ENCODE measurements around the gene HSDL2.

Gene HSDL2

DNA sequence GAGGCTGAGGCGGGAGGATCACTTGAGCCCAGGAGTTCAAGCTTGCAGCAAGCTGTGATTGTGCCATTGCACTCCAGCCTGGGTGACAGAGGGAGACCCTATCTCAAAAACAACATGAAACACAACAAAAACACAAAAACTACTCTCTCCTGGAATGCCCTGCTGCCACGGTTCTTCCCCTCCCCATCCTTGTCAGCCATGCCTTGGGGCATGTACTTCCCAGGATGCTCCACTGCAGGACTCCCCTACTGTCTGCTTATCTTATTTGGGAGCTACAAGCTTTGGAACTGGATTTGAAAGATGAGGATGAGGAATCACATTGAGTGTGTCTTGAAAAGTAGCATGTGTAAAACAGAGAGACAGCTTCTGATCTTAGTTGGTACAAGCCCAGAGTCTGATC lies 66.6 kb downstream of the HSDL2 start:
- no peak for DNase-seq (ENCODE audit: low read depth in 2 of 2)

DNA sequence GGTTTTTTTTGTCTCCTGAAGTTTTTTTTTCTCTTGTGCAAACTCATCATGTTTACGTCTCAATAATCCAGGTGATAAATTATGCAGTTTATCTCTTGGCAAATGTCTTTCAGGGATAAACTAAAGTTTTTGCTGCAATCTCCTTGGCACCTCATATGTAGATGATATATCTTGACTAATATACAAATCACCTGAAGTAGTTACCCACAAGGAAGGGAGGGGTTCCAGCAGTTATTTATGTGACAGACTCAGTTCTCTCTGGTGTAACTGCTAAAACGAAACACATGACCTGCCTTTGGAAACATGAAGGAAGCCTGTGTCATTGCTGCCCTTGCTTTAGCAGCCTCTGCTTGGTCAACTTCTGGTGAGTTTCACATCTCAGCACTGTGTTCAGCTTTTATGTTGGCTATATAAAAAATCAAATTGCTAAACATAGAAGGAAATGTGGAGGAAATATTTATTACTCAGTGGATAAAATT lies 67.4 kb downstream of the HSDL2 start:
- DNase-seq (ENCODE audit: low read depth in 2 of 2): peak; percentile 31 to 39

DNA sequence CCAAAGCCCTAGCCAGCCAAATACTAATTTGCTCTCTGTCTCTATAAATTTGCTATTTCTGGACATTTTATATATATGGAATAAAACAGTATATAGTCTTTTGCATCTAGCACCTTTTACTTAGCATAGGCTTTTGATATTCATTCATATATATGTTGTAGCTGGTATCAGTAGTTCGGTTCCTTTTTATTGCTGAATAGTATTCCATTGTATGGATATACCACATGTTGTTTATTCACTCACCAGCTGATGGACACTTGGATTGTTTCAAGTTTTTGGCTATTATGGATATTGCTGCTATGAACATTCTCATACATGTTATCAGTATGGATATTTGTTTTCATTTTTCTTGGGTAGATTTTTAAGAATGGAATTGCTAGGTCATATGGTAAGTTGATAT lies 82.9 kb downstream of the HSDL2 start:
- DNase-seq (ENCODE audit: low read depth in 2 of 2): no peak

DNA sequence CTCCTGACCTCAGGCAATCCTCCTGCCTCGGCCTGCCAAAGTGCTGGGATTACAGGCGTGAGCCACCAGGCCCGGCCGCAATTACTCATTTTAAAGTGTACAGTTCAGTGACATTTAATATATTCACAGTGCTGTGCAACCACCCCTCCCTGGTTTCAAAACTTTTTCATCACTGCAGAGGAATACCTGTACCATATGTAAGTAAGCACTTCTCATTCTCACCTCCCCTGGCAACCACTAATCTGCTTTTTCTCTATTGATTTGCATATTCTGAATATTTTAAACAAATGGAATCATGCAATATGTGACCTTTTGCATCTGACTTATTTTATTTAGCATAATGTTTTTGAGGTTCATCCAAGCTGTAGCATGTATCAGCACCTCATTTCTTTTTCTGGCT lies 85.4 kb downstream of the HSDL2 start:
- DNase-seq (ENCODE audit: low read depth in 2 of 2): no peak

DNA sequence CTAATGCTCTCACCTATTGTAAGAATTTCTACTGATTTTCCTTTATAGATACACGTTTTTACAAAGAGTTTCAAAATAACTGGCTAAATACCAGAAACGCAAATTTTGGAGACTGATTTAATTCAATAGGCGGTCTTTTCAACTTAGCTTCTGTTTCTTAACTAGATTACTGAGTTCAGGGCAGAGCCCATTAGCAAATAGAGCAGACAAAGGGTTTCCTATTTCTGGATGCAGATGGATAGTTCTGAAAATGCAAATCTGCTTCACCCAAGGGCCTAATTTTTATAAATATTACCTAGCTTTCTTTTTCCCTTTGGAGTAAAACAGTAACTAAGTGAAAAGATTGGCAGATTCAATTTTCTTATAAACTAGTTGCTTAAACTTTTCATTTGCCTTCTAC lies 93.1 kb downstream of the HSDL2 start:
- no peak for DNase-seq (ENCODE audit: low read depth in 2 of 2)

DNA sequence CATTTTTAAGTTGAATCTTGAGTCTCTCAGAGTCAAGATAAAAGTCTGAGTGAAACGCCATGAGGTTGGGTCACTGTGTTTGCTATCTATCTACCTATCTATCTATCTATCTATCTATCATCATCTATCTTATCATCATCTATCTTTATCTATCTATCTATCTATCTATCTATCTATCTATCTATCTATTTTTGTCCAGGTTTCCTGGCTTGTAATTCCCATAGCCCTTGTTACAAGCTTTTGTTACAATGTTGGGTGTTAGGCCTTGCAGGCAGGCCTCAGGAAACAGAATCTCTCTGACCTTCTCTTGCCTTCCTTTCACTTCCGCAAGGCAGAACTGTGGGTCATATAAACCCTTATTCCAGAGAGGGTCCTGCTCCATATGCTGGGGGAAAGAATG lies 94.1 kb downstream of the HSDL2 start:
- no peak for DNase-seq (ENCODE audit: low read depth in 2 of 2)

DNA sequence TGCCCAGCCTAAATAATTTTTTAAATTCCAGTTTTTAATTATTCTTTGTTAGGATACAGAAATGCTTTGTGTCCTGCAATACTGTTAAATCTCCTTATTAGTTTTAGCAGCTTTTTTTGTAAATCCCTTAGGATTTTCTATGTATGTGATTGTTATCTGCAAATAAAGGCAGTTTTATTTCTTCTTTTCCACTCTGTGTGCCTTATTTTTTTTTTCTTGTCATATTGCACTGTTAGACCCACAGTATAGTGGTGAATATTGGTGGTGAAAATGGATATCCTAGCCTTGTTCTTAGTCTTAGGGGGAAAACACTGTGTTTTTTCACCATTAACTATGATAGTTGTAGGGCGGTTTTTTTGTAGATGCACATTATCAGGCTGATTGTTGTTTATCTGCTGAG lies 95.4 kb downstream of the HSDL2 start:
- no peak for DNase-seq (ENCODE audit: low read depth in 2 of 2)

DNA sequence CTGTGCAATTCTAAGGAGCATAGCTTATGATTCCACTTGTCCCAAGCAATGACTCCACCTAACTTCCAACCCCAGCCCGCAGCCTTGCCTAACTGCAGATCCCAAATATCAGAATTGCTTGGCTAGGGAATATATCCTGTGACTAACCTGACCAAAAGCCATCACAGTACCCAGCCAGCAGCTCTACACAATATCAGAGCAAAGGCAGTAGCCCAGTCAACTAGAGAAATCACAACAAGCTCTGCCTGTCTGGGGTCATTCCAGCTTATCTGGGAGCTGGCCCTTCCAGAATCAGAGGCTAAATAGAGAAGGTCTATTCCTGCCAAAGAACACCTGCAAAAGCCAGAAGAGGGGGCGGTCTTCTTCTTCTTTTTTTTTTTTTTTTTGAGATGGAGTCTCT lies 97.4 kb downstream of the HSDL2 start:
- DNase-seq (ENCODE audit: low read depth in 2 of 2): no peak

DNA sequence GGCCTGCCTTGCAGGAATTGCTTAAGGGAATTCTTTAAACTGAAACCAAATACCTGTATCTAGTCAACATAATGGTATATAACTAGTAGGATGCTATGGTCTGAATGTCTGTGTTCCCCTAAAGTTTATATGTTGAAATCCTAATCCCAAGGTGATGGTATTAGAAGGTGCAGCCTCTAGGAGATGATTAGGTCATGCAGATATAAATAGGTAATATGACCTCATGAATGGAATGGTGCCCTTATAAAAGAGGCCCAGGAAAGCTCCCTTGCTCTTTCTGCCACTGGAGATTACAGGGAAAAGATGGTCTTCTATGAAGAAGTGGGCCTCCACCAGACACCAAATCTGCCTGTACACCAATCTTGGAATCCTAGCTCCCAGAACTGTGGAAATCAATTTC lies 99.3 kb downstream of the HSDL2 start:
- no peak for DNase-seq (ENCODE audit: low read depth in 2 of 2)

DNA sequence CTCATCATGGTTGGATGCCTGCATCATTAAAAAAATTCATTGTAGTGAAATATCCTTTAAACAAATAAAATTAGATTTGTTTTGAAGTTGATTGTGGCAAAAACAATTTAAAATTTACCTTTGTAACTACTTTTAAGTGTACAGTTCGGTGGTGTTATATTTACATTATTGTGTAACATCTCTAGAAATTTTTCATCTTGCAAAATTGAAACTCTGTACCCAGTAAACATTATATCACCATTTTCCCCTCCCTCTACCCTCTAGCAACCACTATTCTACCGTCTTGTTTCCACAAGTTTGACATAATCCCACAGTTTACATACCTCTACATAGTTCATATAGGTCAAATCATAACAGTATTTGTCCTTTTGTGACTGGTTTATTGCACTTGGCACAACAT lies 104.7 kb downstream of the HSDL2 start:
- no peak for DNase-seq (ENCODE audit: low read depth in 2 of 2)

DNA sequence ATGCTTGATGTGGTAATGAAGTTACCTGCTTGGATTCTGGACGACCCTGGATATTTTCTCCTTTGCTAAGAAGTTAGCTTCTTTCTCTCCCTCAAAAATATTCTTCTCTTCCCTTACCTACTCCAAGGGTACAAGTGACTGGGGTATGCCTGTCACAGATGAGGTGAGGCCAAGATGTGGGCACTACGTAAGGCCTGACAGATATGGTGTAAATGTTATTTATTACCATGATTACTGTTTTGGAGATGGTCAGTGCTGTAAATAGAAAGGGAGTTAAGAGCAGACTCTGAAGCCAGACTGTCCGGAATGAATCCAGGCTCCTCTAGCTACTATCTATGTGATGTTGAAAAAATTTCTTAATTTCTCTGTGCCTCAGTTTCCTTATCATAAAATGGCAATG lies 105.7 kb downstream of the HSDL2 start:
- no peak for DNase-seq (ENCODE audit: low read depth in 2 of 2)

DNA sequence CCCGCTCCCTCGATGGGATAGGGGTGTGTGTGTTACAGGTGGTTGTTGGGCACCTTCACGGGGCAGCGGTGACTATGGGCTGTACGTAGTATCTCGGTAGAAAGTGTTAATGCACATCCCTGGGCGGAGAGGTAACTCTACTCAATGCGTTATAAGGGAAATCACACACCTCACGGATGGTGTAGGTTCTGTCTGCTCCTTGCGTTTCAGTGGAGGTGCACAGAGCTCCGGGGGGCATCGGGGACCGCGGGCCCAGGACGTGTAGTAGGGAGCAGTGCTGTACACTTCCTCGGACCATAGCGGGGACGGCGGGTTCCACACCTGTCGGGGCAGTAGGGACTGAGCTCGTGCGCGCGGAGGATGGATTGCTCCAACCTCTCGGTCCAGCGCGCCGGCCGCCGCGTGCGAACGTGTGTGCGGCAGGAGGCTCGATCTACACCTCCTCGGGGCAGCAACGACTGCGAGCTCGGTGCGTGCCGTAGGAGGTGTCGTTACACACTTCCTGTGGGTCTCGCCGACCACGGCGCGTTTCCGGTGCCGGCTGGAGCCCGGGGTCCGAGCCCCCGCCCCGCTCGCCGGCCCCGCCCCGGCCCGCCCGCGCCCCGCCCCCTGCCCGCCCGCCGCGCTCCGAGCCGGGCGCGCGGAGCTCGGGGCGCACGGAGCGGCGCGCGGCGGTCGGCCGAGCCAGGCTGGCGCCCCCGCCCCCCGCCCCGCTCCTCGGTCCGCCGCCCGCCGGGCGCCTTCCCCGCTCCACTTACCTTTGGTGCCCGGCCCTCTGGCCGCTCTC lies 106.5 kb downstream of the HSDL2 start, which contains the start of gene KIAA1958:
Gene KIAA1958 (plus strand): TSS at position 607 of the 787 bp plus-strand sequence. CDS start 87,254 bp downstream, outside the sequence.
- peak; percentile 51 to 56 for DNase-seq (ENCODE audit: low read depth in 2 of 2)

DNA sequence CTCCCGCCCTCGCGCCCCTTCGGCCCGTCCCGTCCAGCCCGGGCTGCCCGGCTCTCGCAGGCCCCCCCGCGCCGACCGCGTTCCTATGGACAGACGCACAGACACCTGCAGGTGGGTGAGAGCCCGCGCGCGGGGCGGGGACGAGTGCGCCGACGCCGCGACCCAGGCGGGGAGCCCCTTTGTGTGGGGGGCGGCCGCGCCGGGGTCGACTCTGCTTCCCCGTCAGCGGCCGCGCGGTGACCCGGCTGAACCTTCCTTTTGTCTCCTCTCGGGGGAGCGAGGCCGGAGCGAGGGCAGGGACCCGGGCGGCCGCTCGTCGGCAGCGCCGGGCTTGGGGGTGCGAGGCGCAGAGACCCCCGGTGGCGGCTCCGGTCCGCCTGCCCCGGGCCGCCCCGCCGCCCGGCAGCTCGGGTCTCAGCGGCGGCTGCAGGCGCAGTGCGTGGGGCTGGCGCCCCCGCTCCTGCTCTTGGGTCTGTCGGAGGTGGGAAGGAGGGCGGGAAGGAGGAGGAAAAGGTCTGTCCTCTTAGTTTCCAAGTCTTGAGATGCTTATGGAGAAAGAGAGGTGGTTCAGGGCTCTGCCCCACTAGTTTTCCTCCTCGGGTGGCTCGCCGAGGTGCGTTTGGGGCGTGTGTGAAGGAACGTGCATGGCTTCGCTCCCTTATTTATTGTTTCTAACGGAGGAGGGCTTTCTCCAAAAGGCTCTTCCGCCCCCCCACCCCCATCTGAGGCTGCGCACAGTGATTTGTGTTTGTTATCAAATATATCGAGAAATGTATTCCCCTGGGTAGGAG lies 107.3 kb downstream of the HSDL2 start:
- DNase-seq (ENCODE audit: low read depth in 2 of 2): peak in 1 of 2 experiments; percentile 23

DNA sequence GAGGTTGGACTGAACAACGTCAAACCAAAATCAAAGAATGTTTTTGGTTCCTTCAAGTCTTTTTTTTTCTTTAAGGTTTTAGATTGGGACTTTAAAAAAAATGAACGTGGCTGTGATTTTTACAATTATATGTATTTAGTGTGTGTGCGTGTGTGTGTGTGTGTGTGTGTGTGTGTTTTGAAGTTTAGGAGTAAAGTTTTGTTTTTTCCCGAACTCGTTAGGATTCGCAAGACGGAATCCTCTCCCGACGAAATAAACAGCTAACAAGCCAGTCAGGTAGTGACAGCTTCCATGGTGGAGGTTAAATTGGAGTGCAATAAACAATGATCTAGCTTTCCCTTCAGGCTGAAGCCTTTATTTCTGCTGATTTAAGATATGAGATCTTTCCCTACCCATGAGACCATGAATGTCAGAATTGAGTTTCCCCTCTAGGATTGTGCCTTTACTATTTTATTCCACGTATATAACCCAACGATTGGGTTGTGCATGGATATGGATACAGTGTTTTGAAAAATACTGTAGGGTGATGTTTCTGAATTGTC lies 108.0 kb downstream of the HSDL2 start:
- DNase-seq (ENCODE audit: low read depth in 2 of 2): no peak

DNA sequence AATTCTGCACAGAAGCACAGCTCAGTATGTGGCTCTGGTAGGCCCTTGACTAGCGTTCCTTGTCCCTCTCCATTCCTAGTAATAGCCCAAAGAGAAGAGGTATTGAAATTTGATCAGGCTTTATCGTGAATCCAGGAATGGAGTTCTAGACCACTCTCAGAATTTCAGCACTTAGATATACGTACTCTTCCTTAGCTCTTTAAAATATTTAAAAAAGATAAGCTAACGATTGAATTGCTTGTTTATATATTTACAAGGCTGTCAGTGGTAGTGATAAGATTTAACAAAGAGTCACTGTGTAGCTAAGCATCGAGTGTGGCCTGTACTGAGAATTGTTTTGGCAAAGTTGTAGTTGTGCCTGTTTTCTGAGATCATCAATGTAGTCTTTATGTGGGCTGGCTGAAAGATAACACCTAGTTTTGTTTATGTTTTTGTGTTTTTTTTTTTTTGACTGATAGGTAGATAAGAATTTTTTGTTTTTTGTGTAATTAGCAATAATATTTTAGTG lies 109.2 kb downstream of the HSDL2 start:
- no peak for DNase-seq (ENCODE audit: low read depth in 2 of 2)

DNA sequence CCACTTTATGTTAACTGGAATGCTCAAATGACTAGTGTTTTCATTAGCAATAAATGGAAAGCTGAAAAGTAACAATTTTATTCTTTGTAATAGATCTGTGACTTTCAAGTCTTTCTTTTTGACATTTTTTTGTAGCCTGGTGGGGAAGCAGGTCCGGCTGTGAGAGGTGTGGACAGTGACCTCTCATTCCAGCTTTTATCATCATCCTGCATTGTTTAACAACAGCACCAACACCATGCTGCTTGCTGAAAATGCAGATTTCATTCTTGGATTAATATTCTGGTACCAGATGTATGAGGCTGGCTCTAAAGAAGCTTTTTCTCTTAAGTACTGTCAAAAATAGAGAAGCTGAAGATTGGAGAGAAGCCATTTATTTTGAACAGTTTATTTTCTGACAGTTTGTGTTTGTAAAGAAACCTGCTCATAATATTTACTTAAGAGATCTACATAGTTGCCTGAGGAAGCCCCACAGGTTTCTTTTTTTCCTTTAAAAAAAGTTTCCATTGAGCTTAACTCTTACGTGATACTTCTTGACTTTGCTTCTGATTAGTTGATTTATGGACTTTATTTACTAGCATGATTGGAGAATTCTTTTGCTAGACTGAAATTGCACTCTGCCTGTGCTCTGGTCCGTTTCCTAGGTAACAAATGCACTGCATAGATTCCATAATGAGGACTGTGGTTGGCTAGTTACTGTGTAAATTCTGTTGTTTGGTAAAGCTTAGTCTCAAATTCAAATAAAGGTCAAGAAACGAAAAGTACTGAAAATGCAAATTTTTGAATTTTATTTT lies 110.2 kb downstream of the HSDL2 start:
- DNase-seq (ENCODE audit: low read depth in 2 of 2): no peak

DNA sequence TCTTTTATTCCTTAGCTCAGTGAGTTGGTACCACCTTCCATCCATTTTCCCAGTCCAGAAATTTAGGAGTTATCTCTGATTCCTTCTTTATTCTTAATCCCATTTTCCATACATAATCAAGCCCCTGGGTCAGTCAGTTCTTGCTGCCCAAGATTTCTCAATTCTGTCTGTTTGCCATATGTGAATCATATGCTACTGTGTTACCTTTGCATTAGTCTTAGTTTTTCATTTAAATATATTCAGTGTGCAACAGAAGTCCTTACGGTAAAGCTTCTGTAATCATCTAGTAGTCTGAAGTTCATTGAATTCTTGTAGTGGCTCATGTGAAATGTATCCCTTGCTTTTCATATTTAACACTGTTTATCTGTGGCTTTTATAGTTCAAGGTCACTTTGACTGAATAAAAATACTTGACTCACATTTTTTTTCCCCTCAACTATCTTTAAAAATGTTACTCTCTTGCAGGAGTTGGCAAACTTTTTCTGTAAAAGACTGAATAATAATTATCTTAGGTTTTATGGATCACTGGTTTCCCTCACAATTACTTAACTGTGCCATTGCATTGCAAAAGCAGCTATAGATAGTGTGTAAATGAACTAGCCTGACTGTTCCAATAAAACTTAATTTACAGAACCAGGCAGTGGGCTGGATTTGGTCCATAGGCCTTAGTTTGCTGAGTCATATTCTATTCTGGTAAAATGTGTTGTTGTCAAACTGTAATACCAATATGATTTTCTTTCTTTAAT lies 113.7 kb downstream of the HSDL2 start:
- DNase-seq (ENCODE audit: low read depth in 2 of 2): no peak

DNA sequence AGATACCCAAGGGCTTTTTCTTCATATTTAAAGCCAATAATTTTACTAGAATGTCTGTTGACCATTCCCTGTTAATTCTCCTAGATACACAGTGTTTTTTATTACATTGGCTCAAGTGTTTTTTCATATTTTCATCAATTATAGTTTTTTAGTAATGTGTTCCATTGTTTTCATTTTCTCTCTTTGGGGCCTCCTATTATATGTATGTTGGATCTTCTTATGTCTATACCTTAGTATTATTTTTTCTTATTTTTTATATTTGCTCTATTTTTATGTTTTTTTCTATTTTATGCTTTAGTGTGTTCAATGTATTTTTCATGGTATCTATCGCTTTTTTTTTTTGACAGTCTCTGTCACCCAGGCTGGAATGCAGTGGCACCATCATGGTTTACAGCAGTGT lies 114.2 kb downstream of the HSDL2 start:
- DNase-seq (ENCODE audit: low read depth in 2 of 2): no peak

DNA sequence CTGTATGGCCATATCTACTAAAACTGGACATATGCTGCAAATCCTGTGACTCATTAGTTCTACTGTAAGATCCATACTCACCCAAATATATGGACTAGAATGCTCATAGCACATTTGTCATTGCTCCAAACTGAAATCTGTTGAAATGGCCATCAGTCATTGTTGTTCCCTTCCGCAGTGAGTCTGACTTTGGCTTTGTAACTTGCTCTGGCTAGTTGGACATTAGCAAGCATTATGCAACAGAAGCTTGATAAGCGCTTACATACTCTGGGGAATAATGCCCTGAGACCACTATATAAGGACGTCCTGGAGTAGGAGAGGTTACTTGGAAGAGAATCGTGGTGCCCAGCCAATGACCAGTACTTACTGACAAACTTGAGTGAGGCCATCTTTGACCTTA lies 115.7 kb downstream of the HSDL2 start:
- no peak for DNase-seq (ENCODE audit: low read depth in 2 of 2)

DNA sequence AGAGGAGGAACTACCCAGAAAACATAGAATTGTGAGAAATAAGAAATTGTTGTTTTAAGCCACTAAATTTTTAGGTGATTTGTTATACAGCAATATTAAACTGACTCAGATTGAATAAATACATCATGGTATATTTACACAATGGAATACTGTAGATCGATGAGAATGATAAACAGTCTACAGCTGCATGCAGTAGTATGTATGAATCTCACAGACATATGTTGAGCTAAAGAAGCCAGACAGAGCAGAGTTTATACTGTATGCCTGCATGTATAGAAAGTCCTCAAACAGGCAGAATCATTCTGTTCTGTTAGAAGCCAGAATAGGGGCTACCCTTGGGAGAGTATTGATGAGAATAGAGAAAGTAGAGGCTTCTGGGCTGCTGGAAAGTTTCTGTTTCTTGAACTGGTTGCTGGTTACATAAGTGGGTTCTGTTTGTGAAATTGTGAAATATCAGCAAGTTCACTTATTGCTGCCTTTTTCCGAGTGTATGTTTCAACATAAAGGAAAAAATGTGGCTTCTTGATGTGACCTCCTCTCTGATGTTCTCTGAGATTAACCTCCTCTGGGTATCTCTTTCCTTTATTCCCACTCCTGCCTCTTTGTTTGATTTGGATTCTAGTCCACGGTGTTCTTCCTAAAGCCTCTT lies 116.3 kb downstream of the HSDL2 start:
- no peak for DNase-seq (ENCODE audit: low read depth in 2 of 2)
